Skin epidermis (tissue), 12 donors: ENCODE data around the gene NGFR.
A peak's percentile ranks its signal among the peaks of the same experiment; 100 is the strongest.
"Not testable (repeated sequence)": the region's sequence is repeated elsewhere in the genome, so short reads cannot be mapped to it uniquely, and the experiment has no call there.

Experiments
- H3K27ac ChIP-seq, 21 experiments: fragments of 200-600 bp; sonication (generic) in 11 of 21; one replicate each; pipeline ENCODE4 v1.5.0; 2020; ENCODE audit warnings: mild to moderate bottlenecking in 3 of 21, inconsistent platforms in 2 of 21, moderate library complexity in 2 of 21
- H3K4me3 ChIP-seq, 7 experiments: fragments of 200-600 bp; sonication (generic) in 2 of 7; one replicate each; pipeline ENCODE4 v1.5.0; 2020; ENCODE audit warnings: inconsistent platforms in 2 of 7, mild to moderate bottlenecking in 2 of 7, moderate library complexity in 1 of 7

The NGFR gene

DNA sequence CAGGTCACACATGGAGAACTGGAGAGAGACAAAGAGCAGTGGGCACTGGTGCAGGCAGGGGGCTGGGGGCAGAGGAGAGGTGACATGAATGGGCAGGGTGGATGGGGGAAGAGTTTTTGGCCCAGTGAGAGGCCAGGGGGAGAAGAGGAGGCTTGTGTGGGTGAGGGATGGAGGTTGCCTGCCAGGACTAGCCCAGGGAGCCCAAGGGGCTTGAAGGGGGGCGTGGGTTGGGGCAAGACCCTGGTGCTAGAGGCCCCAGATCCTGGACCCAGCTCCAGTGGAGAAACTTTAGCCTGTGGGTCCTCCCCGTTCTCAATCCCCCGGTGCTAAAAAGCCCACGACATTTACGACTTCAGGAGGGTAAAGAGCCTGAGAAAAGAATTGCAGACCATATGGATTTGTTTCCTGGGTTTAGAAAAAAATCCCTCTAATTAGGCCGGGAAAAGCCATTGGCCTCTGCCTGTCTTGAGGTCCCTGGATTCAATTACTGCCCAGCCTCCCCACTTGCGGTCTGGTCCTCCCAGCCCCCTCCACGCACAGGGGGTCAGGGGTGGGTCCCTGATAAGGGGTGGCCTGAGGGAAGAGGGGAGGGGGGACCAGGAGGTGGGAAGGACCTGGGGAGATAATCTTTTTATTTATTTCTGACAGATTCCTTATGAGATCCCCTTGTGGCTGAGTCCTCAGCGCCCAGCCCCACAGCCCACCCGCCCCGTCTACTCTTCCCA lies 33.0 kb downstream of the NGFR start:
- H3K27ac ChIP-seq = peak overlapping the region in 1 of 21 experiments; percentile 46
- no peak overlapping the region for H3K4me3 ChIP-seq

DNA sequence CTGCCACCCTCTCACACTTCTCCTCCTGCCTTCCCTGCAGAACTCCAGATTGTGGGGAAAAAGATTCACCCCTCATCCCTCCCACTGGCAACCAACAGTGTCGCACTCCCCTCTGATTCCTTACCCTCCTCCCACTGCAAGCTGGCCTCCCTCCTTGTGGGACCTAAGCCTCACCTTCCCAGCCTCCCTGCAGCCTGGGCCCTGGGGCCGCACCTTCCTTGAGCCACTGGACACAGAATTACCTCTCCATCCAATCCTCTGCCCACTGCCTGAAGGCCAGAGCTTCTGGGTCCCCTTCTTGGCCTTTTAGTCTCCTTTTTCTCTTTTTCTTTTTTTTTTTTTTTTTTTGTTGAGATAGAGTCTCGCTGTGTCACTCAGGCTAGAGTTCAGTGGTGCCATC lies 33.9 kb downstream of the NGFR start:
- Histone ChIP-seq H3K4me3 (no peak overlapping the region), H3K27ac (no peak overlapping the region)

DNA sequence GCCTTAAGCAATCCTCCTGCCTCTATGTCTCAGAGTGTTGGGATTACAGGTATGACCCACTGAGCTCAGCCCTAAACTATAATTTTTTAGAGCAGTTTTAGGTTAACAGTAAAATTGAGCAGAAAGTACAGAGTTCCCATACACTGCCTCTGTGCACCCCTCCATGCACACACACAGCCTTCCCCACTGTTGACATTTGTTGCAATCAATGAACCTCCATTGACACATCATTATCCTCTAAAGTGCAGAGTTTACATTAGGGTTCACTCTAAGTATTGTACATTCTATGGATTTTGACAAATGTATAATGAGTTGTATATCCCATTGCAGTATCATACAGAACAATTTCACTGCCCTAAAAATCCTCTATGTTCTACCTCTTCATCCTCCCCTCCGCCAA lies 35.0 kb downstream of the NGFR start:
- no peak overlapping the region for H3K27ac ChIP-seq
- no peak overlapping the region for H3K4me3 ChIP-seq

DNA sequence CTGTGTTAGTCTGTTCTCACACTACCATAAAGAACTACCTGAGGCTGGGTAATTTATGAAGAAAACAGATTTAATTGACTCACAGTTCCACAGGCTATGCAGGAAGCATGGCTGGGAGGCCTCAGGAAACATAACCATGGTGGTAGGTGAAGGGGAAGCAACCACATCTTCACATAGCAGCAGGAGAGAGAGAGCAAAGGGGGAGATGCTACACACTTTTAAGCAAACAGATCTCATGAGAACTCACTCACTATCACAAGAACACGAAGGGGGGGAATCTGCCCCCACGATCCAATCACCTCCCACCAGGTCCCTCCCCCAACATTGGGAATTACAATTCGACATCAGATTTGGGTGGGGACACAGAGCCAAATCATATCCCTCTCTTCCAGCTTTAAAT lies 48.8 kb downstream of the NGFR start:
- Histone ChIP-seq H3K4me3 (no peak overlapping the region), H3K27ac (no peak overlapping the region)

DNA sequence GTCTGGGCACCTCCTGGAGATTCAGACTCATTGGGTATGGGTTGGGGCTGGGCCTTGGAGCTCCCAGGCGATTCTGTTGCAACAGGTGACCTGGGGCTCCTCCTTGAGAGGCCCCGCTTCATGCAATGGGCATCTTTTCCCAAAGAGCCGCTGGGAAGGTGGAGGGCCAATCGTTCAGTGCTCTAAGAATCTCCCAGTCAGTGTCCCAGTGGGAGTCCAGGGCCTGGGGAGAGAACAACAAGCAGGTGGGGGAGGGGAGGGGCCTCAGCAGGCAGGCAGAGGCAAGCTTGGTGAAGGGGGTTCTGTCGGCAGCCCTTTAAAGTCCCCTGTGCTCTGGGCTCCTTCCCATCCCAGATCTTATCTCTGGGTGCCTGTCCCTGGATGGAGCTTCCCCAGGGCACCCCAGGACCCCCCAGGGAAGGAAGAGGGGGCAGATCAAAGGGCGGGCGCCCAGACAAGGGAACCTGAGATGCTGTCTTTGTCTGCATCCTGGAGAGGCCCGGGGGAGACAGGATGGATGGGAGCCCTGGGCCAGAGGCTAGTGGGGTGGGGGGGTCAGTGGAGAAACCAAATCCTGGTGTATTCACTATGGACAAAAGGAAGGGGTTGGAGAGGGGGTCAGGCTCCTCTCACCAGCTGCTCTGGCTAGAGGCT lies 50.0 kb downstream of the NGFR start:
- H3K4me3 ChIP-seq = no peak overlapping the region
- no peak overlapping the region for H3K27ac ChIP-seq

DNA sequence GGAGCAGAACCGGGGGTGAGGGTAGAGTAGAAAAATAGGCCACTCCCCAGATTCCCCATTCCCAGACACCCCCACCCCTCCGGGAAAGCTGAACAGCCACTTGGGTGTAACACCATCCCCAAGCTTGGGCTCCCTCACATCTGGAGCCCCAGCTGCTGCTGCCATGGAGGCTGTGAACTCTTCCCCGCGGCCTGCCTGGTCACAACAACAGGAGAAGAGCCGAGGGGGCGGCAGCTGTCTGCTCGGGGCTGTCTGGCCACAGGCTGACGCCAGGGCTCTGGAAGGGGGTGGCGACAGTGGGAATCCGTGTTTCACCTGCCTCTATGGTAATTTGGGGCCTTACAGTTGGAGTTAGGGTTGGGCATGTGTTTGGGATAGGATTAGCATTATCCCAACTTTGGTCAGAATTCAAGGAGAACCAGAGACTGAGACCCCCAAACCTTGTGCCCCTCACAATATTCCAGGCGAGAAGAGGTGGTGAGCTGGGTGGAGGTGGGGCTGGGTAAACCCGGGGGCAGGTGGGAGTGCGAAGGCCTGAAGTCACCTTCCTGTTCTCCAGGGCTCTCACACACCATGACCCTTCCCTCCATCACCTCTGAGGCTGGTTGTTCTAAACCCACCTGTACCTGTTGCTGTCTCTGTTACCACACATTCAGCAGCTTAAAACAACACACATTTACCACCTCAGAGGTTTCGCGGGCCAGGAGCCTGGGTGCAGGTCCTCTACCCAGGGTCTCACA lies 50.9 kb downstream of the NGFR start:
- H3K4me3 ChIP-seq = no peak overlapping the region
- H3K27ac ChIP-seq = no peak overlapping the region

DNA sequence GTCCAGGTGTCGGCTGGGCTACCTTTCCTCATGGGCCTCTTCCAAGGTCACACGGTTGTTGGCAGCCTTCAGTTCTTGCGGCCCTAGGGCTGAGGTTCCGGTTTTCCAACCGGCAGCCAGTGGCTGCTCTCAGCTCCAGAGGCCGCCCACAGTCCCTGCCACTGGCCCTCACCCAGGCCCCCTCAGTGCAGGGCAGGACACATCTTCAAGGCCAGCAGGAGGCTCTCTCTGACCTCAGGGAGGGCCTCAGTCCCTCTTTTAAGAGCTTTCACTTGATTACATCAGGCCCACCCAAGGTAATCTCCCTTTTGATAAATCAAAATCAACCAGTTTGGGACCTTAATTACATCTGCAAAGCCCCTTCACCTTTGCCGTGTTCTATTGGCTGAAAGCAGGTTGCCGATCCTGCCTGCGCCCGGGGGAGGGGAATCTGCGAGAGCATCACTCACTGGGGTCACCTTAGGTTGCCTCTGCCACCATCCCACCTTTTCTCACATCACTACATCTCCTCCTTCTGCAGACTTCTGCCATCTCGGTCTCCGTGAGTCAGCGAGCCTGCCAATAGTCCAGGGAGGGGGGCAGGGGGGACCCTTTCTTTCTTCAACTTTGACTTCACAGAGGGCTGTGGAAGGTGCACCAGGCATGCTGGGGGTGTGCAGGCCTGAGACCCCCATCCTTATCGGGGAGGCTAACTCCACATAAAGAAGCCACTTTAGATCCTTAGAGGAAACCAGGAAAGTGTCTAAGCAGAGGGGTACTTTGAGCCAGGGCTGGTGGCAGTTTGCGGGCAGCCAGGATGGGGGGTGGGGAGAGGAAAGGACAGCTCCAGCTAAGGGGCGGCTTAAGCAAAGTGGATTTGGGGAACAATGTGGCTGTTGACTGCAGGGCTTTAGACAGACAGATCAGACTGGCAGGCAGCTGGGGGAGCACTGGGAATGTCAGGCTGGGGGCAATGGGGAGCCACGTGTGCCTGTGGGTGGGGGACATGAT lies 51.7 kb downstream of the NGFR start:
- H3K27ac ChIP-seq = no peak overlapping the region

DNA sequence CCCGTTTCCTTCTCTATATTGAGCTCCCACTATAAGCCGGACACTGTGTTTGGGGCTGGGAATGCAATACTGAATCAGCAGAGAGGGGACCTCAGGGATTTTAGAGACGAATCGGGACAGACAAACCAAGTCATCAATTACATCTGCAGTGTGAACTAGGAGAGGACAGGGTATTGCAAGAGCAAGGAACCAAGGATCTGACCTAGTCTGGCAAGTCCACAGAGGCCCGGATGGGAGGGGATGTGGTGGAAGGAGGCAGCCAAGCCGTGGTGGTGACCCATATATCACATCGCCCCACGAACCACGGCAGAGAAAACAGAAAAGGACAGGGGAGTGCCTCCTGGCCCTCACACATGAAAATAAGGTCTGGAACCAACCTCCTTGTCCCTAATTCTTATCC lies 52.5 kb downstream of the NGFR start:
- Histone ChIP-seq H3K27ac (no peak overlapping the region), H3K4me3 (no peak overlapping the region)

More for the DNA sequence above, 51.7 kb downstream of the NGFR start:
- H3K4me3 ChIP-seq = no peak overlapping the region

DNA sequence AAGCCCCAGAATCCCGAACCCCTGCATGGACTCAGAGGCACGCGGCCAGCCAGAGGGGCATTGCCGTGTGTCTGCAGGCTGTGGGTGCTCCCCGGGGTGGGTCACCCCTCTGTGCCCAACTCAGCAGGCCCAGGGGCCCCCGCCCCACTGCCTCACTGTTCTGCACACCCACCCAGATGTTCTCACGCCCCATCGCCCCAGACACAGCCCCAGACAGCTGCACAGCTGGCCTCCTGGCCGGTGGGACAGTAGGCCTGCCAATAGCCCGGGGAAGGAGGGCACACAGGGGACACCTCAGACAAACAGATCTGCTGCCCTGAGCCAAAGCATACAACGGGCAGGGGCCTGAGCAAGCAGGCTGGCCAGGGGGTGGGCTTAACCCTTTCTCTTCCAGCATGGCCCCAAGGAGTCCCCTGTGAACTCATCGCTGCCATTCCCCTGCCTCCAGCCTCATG lies 53.0 kb downstream of the NGFR start:
- Histone ChIP-seq H3K27ac (no peak overlapping the region), H3K4me3 (no peak overlapping the region)

DNA sequence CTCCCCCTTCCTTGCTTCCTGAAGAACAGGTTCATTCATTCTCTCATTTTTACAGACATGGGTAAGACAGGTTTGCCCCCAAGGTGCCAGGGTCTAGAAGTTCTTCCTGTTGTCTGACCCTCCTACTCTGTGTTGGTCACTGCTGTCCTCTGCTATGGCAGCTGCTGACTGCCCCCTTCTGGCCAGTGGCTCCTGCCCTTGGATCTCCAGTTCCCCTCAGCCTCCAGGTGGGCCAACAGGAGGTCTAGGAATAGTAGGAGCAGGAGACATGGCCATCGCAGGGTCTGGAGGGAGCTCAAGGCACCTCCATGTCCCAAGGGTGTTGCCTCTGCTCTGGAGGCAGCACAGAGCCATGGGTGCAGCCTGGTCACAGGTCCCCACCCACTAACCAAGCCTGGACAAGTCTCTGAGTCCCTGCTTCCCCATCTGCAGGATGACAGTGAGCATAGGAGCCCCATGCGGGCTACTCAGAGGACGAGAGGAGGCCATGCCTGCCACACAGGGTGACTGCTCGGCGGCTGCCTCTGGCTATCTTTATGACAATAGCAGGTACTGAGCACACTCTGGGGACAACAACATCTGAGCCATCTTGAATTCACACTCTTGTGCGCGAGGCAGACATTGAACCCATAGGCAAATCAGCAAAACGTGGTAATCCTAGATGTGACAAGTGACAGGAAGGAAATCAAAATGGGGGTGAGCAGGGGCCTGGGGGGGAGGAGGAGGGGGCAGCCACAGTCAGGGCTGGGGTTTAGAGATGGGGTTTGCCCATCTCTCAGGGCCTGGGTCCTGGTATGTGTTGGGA lies 53.6 kb downstream of the NGFR start:
- H3K27ac ChIP-seq = no peak overlapping the region
- no peak overlapping the region for H3K4me3 ChIP-seq

DNA sequence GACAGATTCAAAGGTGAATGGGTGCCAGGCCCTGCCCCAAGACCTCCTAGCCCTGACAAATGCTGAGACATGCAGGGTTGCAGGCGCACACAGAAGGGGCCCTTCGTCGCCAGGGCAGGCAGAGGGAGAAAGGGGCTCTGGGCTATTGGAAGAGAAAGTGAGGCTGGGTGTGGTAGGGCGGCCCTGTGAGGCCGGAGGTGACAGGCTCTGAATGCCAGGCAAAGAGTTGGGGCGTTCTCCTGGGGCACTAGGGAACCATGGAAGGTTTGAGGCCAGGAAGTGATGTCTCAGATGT lies 54.2 kb downstream of the NGFR start:
- no peak overlapping the region for H3K4me3 ChIP-seq
- H3K27ac ChIP-seq = no peak overlapping the region

DNA sequence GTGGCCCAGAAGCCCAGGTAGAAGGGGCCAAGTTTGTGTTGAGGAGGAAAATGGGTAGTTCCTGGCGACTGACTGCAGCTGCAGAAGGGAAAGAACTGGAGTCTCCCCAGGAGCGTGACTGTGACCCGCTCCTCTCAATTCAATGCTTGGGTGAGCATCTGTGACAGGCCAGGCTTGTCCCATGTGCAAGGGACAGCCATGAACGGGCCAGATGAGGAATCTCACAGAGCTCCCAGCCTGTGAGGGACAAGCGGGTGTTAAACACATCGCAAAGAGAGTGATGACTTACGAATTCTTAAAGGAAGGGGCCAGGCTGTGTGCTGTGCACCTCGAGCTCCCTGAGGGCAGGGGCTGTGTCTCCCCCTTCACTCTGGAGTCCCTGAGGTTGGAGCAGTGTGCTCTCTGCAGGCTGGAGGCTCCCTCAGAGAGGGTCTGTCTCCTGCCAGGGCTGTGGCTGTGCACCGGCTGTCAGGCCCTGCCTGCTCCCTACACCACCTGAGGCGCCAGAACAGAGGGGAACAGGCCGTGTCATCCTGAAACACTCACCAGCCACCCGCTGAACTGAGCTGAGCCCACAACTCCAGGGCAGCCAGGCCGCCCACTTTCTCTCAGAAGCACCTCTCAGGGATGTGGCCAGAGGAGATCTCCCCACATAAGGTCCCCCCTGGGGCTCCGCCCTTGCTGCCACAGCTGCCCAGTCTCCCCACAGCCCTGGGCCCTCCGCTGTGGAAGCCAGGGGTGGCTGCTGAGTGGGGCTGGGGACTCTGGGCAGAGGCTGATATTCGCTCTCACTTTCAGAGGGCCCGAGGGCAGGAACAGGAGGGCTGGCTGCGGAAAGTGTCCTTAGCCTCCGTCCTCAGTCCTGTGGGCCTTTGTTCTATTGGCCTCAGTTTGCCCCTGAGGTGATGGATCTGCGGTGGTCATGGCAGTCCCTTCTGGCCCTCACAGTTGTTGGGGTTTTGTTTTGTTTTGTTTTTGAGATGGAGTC lies 54.9 kb downstream of the NGFR start:
- H3K4me3 ChIP-seq = no peak overlapping the region
- H3K27ac ChIP-seq = no peak overlapping the region

DNA sequence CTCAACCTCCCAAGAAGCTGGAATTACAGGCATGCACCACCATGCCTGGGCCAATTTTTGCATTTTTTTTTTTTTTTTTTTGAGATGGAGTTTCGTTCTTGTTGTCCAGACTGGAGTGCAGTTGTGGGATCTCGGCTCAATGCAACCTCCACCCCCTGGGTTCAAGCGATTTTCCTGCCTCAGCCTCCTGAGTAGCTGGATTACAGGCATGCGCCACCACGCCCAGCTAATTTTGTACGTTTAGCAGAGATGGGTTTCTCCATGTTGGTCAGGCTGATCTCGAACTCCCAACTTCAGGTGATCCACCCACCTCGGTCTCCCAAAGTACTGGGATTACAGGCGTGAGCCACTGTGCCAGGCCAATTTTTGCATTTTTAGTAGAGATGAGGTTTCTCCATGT lies 55.7 kb downstream of the NGFR start:
- H3K27ac ChIP-seq, H3K4me3 ChIP-seq: not testable (repeated sequence)

DNA sequence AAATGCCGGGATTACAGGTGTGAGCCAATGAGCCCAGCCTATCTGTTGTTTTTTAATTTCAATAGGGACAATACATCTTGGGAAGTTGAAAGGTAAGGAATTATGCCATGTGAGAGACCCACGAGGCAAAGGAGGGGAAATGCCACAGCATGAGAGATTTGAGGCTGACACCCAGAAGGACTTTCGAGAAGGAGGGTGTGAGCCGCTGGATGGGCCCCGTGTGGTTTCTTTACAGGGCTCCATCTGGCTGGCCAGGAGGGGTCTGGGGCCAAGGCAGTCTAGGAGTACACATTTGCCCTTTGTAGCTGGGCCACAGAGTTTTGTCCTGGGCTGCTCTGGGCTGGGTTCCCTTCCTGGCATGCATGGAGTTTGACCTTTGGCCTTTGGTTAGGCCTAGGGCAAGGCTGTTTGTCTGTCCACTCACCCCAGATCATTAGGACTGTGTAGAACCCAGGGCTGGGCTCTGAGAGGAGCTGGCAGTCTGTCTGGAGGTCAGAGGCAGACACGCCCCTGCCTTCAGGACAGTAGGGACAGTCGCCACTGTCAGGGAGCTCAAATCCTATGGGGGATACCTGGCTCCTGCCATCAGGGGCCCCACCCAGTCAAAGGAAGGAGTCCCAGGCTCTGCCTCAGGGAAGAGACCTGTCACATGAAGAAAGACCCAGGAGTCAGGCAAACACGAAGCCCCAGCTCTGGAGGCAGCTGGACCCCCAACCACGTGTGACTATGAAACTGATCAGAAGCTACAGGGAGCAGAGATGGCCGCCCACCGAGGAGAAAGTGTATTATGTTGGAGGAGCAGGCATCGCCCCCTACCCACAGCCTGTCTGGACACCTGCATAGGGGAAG lies 56.4 kb downstream of the NGFR start:
- no peak overlapping the region for H3K4me3 ChIP-seq
- no peak overlapping the region for H3K27ac ChIP-seq

DNA sequence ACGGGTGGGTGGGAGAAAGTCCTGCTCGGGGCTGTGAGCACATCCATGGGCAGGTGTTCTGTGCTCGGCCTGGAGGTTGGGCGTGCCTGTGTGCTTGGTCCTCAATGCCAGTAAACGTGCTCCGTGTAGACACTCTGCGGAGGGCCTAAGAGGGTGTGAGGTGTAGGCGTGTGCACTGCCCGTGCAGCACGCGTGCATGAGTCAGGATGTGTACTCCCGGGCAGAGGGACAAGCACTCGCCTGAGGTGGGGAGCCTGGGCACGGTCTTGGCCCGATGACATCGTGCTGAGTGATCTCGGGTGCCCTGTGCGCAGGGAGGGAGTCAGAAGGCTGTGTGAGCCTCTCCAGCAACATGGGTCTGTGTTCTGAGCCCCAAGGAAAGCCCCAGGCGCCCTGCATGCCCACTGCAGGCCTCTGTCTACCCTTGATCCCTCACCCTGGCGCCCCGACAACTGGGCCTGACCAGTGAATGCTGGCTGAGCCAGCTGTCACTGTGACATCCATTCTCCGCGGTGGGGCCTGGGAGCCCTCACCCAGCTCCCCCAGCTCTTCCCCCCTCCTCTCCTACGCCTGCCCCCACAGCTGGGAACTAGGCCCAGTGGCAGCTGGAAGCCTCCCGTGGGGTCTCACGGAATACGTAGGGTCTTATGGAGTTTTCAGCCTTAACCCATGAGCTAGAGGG lies 57.1 kb downstream of the NGFR start:
- no peak overlapping the region for H3K27ac ChIP-seq

DNA sequence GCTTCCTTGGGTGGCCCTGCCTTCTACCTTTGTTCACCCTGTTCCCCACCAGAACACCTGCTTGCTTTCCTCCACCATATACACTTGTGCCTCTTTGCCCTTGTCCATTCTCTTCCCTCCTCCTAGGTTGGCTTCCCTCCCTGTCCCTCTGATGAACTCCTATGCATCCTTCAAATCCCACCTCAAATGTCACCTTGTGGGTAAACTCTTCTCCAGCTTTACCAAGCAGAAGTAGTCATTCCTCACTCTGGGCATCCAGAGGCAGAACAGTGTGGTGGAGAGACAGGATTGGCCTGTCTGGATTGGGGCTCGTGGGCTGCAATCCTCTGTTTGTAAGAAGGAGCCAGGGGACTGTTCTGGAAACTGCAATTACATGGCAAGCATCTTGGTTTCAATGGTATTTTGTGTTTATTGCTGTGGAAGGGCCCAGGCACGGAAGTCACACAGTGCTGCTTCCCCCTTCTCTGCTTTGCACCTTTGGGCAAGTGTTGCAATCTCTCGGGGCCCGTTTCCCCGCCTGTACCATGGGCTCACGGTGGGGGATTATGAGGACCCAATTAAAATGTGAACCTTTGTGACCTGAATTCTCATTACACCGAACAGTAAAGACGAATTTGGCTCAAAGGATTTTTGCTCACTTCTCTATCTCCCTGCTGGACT lies 58.7 kb downstream of the NGFR start:
- no peak overlapping the region for H3K27ac ChIP-seq
- no peak overlapping the region for H3K4me3 ChIP-seq

More for the DNA sequence above, 57.1 kb downstream of the NGFR start:
- no peak overlapping the region for H3K4me3 ChIP-seq
